ENCODE data around the gene NAPB. TPM values are rescaled to one million over a fixed set of nuclear protein-coding genes. Genes with fewer than 3 reads are reported as not detected.

The NAPB gene
- total and polyA plus RNA-seq, 2 of the 8 experiments (the other 6 are each of a cell fraction or from before 2014, with no cell fraction given): 6.2 to 12.3 TPM

DNA sequence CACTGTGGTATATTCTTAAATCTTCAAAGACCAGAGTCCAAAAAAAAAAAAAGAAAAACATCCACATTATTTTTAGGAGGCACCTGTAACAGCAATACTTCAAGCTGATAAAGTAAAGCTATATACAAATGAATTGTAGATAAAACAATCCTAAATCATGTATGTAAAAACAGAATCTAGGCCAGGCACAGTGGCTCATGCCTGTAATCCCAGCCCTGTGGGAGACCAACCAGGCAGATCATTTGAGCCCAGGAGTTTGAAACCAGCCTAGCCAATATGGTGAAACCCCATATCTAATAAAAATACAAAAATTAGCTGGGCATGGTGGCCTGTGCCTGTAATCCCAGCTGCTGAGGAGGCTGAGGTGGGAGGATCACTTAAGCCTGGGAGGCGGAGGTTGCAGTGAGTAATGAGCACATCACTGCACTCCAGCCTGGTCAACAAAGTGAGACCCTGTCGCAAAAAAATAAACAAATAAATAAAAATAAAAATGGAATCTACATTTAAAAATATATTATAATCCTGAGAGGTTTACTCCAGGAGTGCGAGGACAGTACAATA, 7.3 kb downstream of the NAPB start:
- Histone ChIP-seq H3K23me2 (ENCODE audit: low read depth, low read length) (no peaks in the 10 kb centered on the region), H2BK5ac (ENCODE audit: low read depth, low read length) (no peak overlapping the region), H3K9me3 (ENCODE audit: insufficient read depth in 2 of 2, low read depth in 1 of 2, low read length in 1 of 2) (no peaks in the 10 kb centered on the region), H3K36me3 (ENCODE audit: control insufficient read depth in 2 of 4, insufficient read depth in 4 of 4, low read length in 3 of 4) (no peaks in the 10 kb centered on the region), H2BK20ac (ENCODE audit: low read length) (no peak overlapping the region), H2BK12ac (ENCODE audit: low read depth, low read length) (no peak overlapping the region), H3K4me1 (replicated peaks in 1 of 4; ENCODE audit: control insufficient read depth in 3 of 4, insufficient read depth in 4 of 4, low read length in 3 of 4) (peaks cover 0 to 3% (median 0%) of the 10 kb centered on the region in 4 experiments; a peak in 2 of 7 replicates), H4K8ac (ENCODE audit: extremely low read depth, insufficient read depth, low read length) (no peak overlapping the region), H3K79me1 (ENCODE audit: low read depth, low read length) (peaks cover 8% of the 10 kb centered on the region), H3K4ac (replicated peaks; ENCODE audit: insufficient read length, low read depth, low read length) (no peak overlapping the region), H2AK5ac (ENCODE audit: low read depth, low read length) (no peak overlapping the region), H2AFZ (ENCODE audit: low read length) (no peak overlapping the region), H2BK120ac (replicated peaks; ENCODE audit: low read depth, low read length) (no peak overlapping the region), H3K14ac (ENCODE audit: insufficient read length) (no peak overlapping the region), H3K4me2 (ENCODE audit: insufficient read depth in 1 of 2, low read depth in 2 of 2, low read length in 2 of 2) (no peak overlapping the region), H3K27me3 (replicated peaks in 1 of 4; ENCODE audit: control insufficient read depth in 3 of 4, extremely low read depth in 1 of 4, insufficient read depth in 3 of 4, low read length in 3 of 4) (no peaks in the 10 kb centered on the region), H3K56ac (replicated peaks; ENCODE audit: insufficient read length, low read depth, low read length) (no peak overlapping the region), H3K18ac (ENCODE audit: extremely low read depth, low read length) (no peak overlapping the region), H3K9ac (replicated peaks in 1 of 4; ENCODE audit: extremely low read depth in 1 of 4, low read depth in 3 of 4, low read length in 3 of 4) (no peak overlapping the region), H3K4me3 (ENCODE audit: extremely low read depth in 1 of 4, insufficient read depth in 2 of 4, low read depth in 3 of 4, low read length in 4 of 4) (no peak overlapping the region), H3K23ac (ENCODE audit: insufficient read length) (no peak overlapping the region), H4K5ac (ENCODE audit: insufficient read length, low read depth, low read length) (no peak overlapping the region), H2BK15ac (ENCODE audit: low read length) (no peak overlapping the region), H4K20me1 (replicated peaks in 1 of 2; ENCODE audit: control insufficient read depth in 1 of 2, insufficient read depth in 2 of 2, low read length in 2 of 2) (peaks cover 6 to 13% of the 10 kb centered on the region in 2 experiments), H3K27ac (ENCODE audit: low read depth, low read length) (no peak overlapping the region), H4K91ac (replicated peaks; ENCODE audit: insufficient read length, low read length) (no peak overlapping the region), H3K79me2 (ENCODE audit: control insufficient read depth in 1 of 2, insufficient read depth in 2 of 2, low read length in 2 of 2) (peaks cover 12 to 97% of the 10 kb centered on the region in 2 experiments; a peak in 3 of 4 replicates)
- ChIA-PET POLR2A (ENCODE audit: partially characterized antibody) (no interaction called here), CTCF (ENCODE audit: partially characterized antibody) (interaction anchor here (0.6 to 0.7 kb wide), 2 partner anchors 20 to 350 kb away, joined by 3 to 5 read pairs; no protein-coding TSS in a partner anchor)
- WGBS, 2 experiments (ENCODE audit: extremely low coverage in 1 of 2, insufficient coverage in 1 of 2, insufficient read length in 1 of 2, insufficient replicate concordance in 2 of 2, low coverage in 1 of 2, low lambda C conversion rate in 2 of 2, missing lambda C conversion rate in 1 of 2): 94% methylated on average over 3 of the region's 3 CpGs; no CpG with 5 or more reads in 1 of the 2 experiments
- DNase-seq (ENCODE audit: low read depth in 1 of 2, low spot score in 2 of 2): no peak
- no peak for FAIRE-seq
- TF ChIP-seq MAFK (IDR thresholded peaks at IDR 0.05; ENCODE audit: low read depth, low read length) (no peak), HDAC6 (IDR thresholded peaks at IDR 0.05; ENCODE audit: low read depth, low read length) (no peak), SIRT6 (IDR thresholded peaks at IDR 0.05; ENCODE audit: low read length) (no peak), SIX5 (IDR thresholded peaks at IDR 0.05; ENCODE audit: low read depth, low read length) (no peak), TEAD4 (IDR thresholded peaks at IDR 0.05; ENCODE audit: low read depth, low read length) (no peak), TCF12 (IDR thresholded peaks at IDR 0.05; ENCODE audit: low read depth, low read length) (no peak), CEBPB (IDR thresholded peaks at IDR 0.05; ENCODE audit: low read depth, low read length) (no peak), BRCA1 (IDR thresholded peaks at IDR 0.05; ENCODE audit: low read depth, low read length) (no peak), EGR1 (IDR thresholded peaks at IDR 0.05; ENCODE audit: borderline replicate concordance, low read depth, low read length) (no peak), CHD2 (IDR thresholded peaks at IDR 0.05; ENCODE audit: low read length) (no peak), EP300 (IDR thresholded peaks at IDR 0.05; ENCODE audit: borderline replicate concordance in 1 of 2, low read depth in 2 of 2, low read length in 2 of 2) (no peak), NRF1 (IDR thresholded peaks at IDR 0.05; ENCODE audit: low read depth, low read length) (no peak), TBP (IDR thresholded peaks at IDR 0.05; ENCODE audit: low read depth, low read length) (no peak), TAF1 (IDR thresholded peaks at IDR 0.05; ENCODE audit: low read depth, low read length) (no peak)
- TF ChIP-seq, protein P1, sequence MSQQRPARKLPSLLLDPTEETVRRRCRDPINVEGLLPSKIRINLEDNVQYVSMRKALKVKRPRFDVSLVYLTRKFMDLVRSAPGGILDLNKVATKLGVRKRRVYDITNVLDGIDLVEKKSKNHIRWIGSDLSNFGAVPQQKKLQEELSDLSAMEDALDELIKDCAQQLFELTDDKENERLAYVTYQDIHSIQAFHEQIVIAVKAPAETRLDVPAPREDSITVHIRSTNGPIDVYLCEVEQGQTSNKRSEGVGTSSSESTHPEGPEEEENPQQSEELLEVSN (IDR thresholded peaks at IDR 0.05): no peak
